Globus pallidus (tissue), 1 donor: ENCODE measurements around the gene ARHGAP23.
"Not testable (repeated sequence)": the region's sequence is repeated elsewhere in the genome, so short reads cannot be mapped to it uniquely, and the experiment has no call there.

Source experiments
- DNase-seq: peaks from one replicate; pipeline ENCODE4 v3.0.0-alpha.2; 2015; ENCODE audit warnings: low spot score

ARHGAP23 gene

GRCh38 chr17:38528141-38528540, 99.9 kb downstream of the ARHGAP23 start:
- not testable (repeated sequence) for DNase-seq

GRCh38 chr17:38530856-38531255, 102.6 kb downstream of the ARHGAP23 start:
- not testable (repeated sequence) for DNase-seq

GRCh38 chr17:38531761-38532160, 103.5 kb downstream of the ARHGAP23 start:
- not testable (repeated sequence) for DNase-seq

GRCh38 chr17:38532451-38532850, 104.2 kb downstream of the ARHGAP23 start:
- DNase-seq: no peak

GRCh38 chr17:38533241-38533640, 105.0 kb downstream of the ARHGAP23 start:
- no peak for DNase-seq

- no peak for DNase-seq
These were observed 105.7 kb downstream of the ARHGAP23 start for GRCh38 chr17:38533866-38534497.

- DNase-seq: no peak
These were observed 106.2 kb downstream of the ARHGAP23 start for GRCh38 chr17:38534498-38534885.

- no peak for DNase-seq
These were observed 107.6 kb downstream of the ARHGAP23 start for GRCh38 chr17:38535886-38536285.

GRCh38 chr17:38536661-38537060, 108.4 kb downstream of the ARHGAP23 start:
- no peak for DNase-seq

GRCh38 chr17:38538906-38539305, 110.6 kb downstream of the ARHGAP23 start:
- no peak for DNase-seq

GRCh38 chr17:38539386-38539785, 111.1 kb downstream of the ARHGAP23 start:
- no peak for DNase-seq

- no peak for DNase-seq
These were observed 112.3 kb downstream of the ARHGAP23 start for GRCh38 chr17:38540514-38541045.

GRCh38 chr17:38541281-38541680, 113.0 kb downstream of the ARHGAP23 start:
- DNase-seq: no peak

- DNase-seq: no peak
These were observed 114.0 kb downstream of the ARHGAP23 start for GRCh38 chr17:38542286-38542685.

- no peak for DNase-seq
These were observed 115.3 kb downstream of the ARHGAP23 start for GRCh38 chr17:38543403-38544174.

GRCh38 chr17:38544175-38544838, 116.0 kb downstream of the ARHGAP23 start:
- no peak for DNase-seq

GRCh38 chr17:38544839-38545209, 116.6 kb downstream of the ARHGAP23 start:
- DNase-seq: no peak

GRCh38 chr17:38545531-38546225, 117.4 kb downstream of the ARHGAP23 start:
- no peak for DNase-seq

GRCh38 chr17:38546396-38546795, 118.1 kb downstream of the ARHGAP23 start:
- DNase-seq: no peak

GRCh38 chr17:38547444-38547843, 119.2 kb downstream of the ARHGAP23 start:
- no peak for DNase-seq

GRCh38 chr17:38549285-38549684, 121.0 kb downstream of the ARHGAP23 start:
- no peak for DNase-seq

GRCh38 chr17:38550661-38551060, 122.4 kb downstream of the ARHGAP23 start:
- DNase-seq: peak; percentile 53
